DMS79 treated with DMSO at 0.1 percent for 48 hours (cell line): ENCODE results near the gene WDR72.

Experiments used
- DNase-seq: peaks from one replicate; lab custom pipeline; 2025; lab: John Stamatoyannopoulos, UW

The WDR72 gene

GRCh38 chr15:53534105-53534839 lies 225.2 kb downstream of the WDR72 start:
- DNase-seq, result no peak

GRCh38 chr15:53530761-53531160 lies 228.7 kb downstream of the WDR72 start:
- DNase-seq, result peak; percentile 13

GRCh38 chr15:53527996-53528395 lies 231.5 kb downstream of the WDR72 start:
- peak; percentile 38 for DNase-seq

- no peak for DNase-seq
Measured at GRCh38 chr15:53525894-53526293, 233.6 kb downstream of the WDR72 start.

GRCh38 chr15:53522991-53523390 lies 236.5 kb downstream of the WDR72 start:
- peak; percentile 87 for DNase-seq

GRCh38 chr15:53520996-53521395 lies 238.5 kb downstream of the WDR72 start:
- DNase-seq, result no peak

- DNase-seq, result no peak
Measured at GRCh38 chr15:53513431-53513830, 246.0 kb downstream of the WDR72 start.

GRCh38 chr15:53512029-53512428 lies 247.4 kb downstream of the WDR72 start:
- DNase-seq, result no peak

- DNase-seq, result no peak
Measured at GRCh38 chr15:53511175-53511574, 248.3 kb downstream of the WDR72 start.

- no peak for DNase-seq
Measured at GRCh38 chr15:53506370-53506769, 253.1 kb downstream of the WDR72 start.

- no peak for DNase-seq
Measured at GRCh38 chr15:53498996-53499395, 260.5 kb downstream of the WDR72 start.

- DNase-seq, result no peak
Measured at GRCh38 chr15:53490341-53490740, 269.1 kb downstream of the WDR72 start.

GRCh38 chr15:53482055-53482454 lies 277.4 kb downstream of the WDR72 start:
- no peak for DNase-seq

GRCh38 chr15:53477981-53478766 lies 281.3 kb downstream of the WDR72 start:
- DNase-seq, result no peak

GRCh38 chr15:53473886-53474285 lies 285.6 kb downstream of the WDR72 start:
- no peak for DNase-seq

GRCh38 chr15:53473435-53473834 lies 286.0 kb downstream of the WDR72 start:
- no peak for DNase-seq

- DNase-seq, result no peak
Measured at GRCh38 chr15:53472883-53473282, 286.6 kb downstream of the WDR72 start.

- no peak for DNase-seq
Measured at GRCh38 chr15:53472210-53472609, 287.3 kb downstream of the WDR72 start.

GRCh38 chr15:53470743-53471142 lies 288.7 kb downstream of the WDR72 start:
- DNase-seq, result no peak

- no peak for DNase-seq
Measured at GRCh38 chr15:53469422-53469821, 290.0 kb downstream of the WDR72 start.
